ENCODE data around the gene KRTAP5-5. TPM values are rescaled to one million over a fixed set of nuclear protein-coding genes. Genes with fewer than 3 reads are reported as not detected.
A peak's percentile ranks its signal among the peaks of the same experiment; 100 is the strongest.

KRTAP5-5 gene
- total and polyA plus RNA-seq, 2 of the 13 experiments (the other 11 are each of a cell fraction or from before 2014, with no cell fraction given) = not detected

- TF ChIP-seq RFXAP (CRISPR knock-in tag; IDR thresholded peaks at IDR 0.05; ENCODE audit: borderline replicate concordance) (0 out of 2 replicates have a peak, but pooled peaks have one; percentile 30), ISL2 (CRISPR knock-in tag; IDR thresholded peaks at IDR 0.05) (peak; percentile 75), CHD4 (IDR thresholded peaks at IDR 0.05; ENCODE audit: borderline replicate concordance, low read length) (peak; percentile 87; the same call in 1 of the 2 replicates), TEAD3 (CRISPR knock-in tag; optimal IDR thresholded peaks at IDR 0.05; ENCODE audit: borderline replicate concordance) (no peak), ZNF543 (CRISPR knock-in tag; IDR thresholded peaks at IDR 0.05) (no peak), AGO2 (optimal IDR thresholded peaks at IDR 0.05; ENCODE audit: low read depth, low read length) (no peak), ZNF784 (CRISPR knock-in tag; IDR thresholded peaks at IDR 0.05; ENCODE audit: borderline replicate concordance) (no peak), POGK (CRISPR knock-in tag; conservative IDR thresholded peaks at IDR 0.05) (0 out of 2 replicates have a peak, but pooled peaks have one; percentile 1), ZFP36L2 (CRISPR knock-in tag; IDR thresholded peaks at IDR 0.05) (no peak), NCOA1 (CRISPR knock-in tag; IDR thresholded peaks at IDR 0.05) (peak; percentile 91), SALL1 (CRISPR knock-in tag; IDR thresholded peaks at IDR 0.05) (peak; percentile 85), ZNF225 (CRISPR knock-in tag; IDR thresholded peaks at IDR 0.05) (no peak), ZFP37 (CRISPR knock-in tag; IDR thresholded peaks at IDR 0.05; ENCODE audit: borderline replicate concordance) (no peak), ZNF253 (CRISPR knock-in tag; IDR thresholded peaks at IDR 0.05; ENCODE audit: borderline replicate concordance) (no peak), ZMAT5 (CRISPR knock-in tag; IDR thresholded peaks at IDR 0.05; ENCODE audit: borderline replicate concordance, low read depth) (no peak), ZBTB42 (CRISPR knock-in tag; IDR thresholded peaks at IDR 0.05) (no peak), PCBP2 (optimal IDR thresholded peaks at IDR 0.05; ENCODE audit: low read depth, low read length, poor library complexity, severe bottlenecking) (no peak), ZNF678 (CRISPR knock-in tag; IDR thresholded peaks at IDR 0.05) (no peak)
- TF ChIP-seq, protein P1, sequence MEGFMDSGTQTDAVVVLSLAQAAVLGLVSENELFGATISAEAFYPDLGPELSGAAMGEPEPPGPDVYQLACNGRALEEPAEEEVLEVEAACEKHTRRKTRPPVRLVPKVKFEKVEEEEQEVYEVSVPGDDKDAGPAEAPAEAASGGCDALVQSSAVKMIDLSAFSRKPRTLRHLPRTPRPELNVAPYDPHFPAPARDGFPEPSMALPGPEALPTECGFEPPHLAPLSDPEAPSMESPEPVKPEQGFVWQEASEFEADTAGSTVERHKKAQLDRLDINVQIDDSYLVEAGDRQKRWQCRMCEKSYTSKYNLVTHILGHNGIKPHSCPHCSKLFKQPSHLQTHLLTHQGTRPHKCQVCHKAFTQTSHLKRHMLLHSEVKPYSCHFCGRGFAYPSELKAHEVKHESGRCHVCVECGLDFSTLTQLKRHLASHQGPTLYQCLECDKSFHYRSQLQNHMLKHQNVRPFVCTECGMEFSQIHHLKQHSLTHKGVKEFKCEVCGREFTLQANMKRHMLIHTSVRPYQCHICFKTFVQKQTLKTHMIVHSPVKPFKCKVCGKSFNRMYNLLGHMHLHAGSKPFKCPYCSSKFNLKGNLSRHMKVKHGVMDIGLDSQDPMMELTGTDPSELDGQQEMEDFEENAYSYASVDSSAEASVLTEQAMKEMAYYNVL (CRISPR knock-in tag; IDR thresholded peaks at IDR 0.05; ENCODE audit: borderline replicate concordance) = 0 out of 2 replicates have a peak, but pooled peaks have one; percentile 6
- TF ChIP-seq, protein P2, sequence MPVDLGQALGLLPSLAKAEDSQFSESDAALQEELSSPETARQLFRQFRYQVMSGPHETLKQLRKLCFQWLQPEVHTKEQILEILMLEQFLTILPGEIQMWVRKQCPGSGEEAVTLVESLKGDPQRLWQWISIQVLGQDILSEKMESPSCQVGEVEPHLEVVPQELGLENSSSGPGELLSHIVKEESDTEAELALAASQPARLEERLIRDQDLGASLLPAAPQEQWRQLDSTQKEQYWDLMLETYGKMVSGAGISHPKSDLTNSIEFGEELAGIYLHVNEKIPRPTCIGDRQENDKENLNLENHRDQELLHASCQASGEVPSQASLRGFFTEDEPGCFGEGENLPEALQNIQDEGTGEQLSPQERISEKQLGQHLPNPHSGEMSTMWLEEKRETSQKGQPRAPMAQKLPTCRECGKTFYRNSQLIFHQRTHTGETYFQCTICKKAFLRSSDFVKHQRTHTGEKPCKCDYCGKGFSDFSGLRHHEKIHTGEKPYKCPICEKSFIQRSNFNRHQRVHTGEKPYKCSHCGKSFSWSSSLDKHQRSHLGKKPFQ (CRISPR knock-in tag; IDR thresholded peaks at IDR 0.05; ENCODE audit: insufficient replicate concordance) = peak; percentile 18
- TF ChIP-seq, protein P3, sequence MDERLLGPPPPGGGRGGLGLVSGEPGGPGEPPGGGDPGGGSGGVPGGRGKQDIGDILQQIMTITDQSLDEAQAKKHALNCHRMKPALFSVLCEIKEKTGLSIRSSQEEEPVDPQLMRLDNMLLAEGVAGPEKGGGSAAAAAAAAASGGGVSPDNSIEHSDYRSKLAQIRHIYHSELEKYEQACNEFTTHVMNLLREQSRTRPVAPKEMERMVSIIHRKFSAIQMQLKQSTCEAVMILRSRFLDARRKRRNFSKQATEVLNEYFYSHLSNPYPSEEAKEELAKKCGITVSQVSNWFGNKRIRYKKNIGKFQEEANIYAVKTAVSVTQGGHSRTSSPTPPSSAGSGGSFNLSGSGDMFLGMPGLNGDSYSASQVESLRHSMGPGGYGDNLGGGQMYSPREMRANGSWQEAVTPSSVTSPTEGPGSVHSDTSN (CRISPR knock-in tag; IDR thresholded peaks at IDR 0.05) = no peak
Observed at GRCh38 chr11:1674173-1675131, 44.9 kb downstream of the KRTAP5-5 start (continued).
